IPS-NIHi7 (cell line): ENCODE data around the gene ZFAND6.

ENCODE experiments used
- DNase-seq: peaks from one replicate; pipeline ENCODE4 v3.0.0; 2012; ENCODE audit warnings: mixed read lengths; ENCODE audit errors: extremely low spot score

ZFAND6 gene

DNA sequence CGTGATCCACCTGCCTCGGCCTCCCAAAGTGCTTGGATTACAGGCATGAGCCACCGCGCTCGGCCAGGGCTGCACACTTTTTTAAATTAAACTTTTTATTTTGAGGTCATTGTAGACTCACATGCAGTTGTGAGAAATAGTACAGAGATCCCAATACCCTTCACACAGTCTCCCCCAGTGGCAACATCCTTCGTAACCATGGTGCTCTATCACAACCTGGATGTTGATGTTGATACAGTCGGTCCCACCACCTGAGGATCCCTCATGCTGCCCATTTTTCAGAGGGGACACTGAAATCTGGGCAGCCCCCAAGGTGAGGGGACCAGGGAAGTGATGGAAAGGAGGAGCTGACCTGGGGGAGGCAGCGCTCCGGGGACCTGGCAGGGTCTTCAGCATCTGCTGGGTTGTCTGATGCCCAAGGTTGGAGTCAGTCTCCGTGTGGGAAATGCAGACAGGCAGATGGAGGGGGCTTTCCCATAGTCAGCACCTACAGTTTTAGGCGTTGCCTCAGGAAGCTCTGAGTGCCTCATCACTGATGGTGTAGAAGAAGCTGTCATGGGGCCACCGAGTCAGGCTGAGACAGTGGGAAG lies 110.4 kb downstream of the ZFAND6 start:
- no peak for DNase-seq

DNA sequence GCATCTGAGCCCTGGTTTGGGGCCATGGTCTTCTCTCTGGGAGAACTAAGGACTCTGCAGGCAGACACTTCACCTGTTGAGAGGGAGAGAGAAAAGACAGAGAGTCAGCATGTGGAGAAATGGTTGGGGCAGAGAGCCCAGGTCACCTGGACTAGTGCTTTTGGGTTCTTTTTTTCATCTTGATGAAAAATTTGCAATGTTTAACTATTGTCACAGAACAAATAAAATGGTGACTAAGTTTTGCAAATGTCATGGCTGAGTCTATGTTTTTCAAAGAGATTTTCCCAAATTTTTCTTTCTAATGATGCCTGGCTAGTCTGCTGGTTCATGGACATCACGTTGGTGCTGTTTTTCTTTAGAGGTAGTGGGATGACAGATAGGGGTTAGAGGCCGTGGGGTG lies 111.1 kb downstream of the ZFAND6 start:
- no peak for DNase-seq

DNA sequence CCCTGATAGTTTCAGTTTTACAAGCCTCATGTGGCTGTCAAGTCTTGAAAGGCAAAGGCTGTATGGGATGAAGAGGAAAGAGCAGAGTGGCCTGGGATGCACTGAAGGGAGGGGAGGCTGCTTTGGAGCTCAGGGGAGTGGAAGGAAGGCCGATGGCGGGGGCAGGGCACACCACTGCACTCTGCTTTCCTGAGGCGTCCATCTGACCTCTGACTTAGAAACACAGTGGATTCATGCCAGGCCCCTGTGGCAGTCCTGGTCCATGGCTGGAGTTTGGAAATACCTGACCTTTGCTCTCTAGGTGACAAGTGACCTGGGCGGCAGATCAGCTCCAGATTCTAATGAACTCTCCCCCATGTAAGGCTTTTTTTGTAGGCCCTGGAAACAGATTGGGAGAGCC lies 112.3 kb downstream of the ZFAND6 start:
- no peak for DNase-seq

DNA sequence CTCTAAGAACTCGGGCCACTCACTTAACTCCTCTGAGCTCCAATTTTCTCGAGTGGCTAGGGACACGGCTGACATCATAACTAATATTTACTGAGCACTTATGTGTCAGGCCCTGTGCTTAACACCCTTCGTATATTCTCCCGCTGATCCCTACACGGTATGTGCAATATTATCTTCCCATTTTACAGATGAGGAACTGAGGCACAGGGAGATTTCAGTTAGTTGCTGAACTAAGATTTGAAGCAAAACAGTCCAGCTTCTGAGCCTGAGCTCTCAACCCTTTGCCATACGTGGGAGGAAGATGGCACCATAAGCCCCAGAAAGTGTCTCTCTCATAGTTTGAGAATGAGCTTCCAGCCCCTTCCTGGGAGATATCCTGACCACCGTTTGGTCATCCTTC lies 112.9 kb downstream of the ZFAND6 start:
- DNase-seq: no peak

DNA sequence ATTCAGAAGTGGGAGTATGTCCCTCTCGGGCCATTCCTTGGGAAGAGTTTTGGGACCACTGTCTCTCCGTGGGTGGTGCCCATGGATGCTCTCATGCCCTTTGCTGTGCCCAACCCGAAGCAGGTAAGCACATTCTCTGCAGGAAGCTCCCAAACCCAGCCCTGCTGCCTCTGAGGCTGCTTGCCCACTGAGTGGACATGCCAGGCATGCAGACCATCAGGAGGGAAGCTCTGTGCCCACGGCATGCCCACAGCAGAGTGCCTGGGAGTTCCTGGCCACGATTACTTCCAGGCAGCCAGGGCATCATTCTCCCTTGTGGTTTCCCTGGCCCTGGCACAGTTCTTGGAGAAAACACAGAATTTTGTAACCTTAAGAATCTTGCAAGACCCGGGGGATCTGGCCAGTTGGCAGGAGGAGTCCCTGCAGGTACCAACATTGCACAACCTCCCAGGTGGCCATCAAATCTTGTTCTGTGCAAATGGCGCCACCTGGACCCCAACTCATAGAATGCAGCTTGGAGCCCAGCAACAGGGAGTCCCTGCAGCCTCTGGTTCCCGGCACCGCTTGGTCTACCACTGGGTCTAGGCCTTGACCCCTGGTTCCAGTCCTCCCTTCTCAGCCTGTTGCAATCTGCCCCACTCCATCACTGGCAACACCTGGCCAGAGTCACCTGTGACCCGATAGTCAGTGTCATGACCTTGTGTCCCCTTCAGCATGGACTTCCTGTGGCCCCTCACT lies 113.7 kb downstream of the ZFAND6 start:
- peak; percentile 72 for DNase-seq

DNA sequence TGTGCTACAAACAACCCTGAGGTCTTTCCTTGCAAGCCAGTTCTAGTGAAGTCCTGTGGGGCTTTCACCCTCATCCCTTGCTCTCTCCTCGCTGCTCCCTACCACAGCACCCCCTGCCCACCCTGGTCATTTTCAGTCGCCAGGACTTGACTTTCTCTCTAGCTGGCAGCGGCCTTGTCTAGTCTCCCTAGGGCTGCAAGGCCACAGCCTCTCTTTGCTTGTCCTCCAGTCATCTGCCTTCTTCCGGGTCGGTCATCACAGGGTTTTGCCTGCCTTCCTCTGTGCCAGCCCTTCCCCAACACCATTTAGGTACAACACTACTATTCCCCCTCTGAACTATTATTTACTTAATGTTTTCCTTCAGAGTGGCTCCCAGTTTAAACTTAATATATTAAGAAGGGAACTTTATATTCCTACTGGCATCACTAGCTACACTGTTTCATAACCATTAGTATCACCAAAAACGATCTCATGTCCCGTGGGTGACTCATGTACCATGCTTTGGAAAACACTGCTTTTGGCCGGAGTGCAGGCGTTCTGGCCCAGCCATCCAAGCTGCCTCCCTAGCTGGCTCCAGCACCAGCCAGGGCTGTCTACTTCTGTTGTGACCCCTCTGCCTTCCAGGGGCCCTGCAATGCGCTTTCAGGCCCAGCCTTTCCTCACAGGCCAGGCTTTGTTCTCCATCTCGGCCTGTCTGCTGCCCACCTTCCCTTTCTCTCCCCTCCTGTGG lies 114.7 kb downstream of the ZFAND6 start:
- DNase-seq: no peak

DNA sequence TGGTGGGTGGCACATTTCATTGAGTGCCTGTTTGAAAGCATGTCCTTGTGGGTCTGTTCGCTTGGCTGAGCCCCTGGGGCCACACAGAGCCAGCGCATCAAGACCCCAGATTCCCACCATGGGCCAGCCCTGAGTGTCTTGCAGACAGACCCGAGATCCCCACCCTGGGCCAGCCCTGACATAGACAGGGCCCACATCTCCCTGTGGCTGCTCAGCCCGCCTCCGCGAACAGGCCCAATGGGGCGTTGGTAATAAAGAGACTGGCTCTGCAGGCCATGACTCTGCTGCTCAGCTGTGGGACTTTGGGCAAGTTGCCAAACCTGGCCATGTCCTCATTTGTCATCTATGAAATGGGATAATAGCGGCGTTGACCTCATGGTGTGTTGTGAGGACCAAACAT lies 116.0 kb downstream of the ZFAND6 start:
- DNase-seq: no peak

DNA sequence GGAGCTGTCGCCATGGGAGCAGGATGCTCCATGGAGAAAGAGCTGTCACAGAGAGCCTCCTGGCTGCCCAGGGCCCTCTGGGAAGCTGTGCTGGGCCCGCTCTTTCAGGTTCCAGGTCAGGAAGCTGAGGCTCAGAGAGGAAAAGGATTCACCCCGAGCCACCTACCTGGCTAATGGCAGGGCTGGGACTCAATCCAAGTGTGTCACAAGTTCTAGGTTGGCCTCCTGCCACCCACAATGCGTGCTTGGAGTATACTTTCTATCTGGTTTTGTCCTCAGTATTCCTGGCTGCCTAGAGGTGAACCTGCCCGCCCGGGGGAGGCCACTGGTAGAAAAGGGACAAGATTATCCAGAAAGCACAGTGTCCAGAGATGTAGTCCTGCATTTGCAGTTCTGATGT lies 117.0 kb downstream of the ZFAND6 start:
- DNase-seq: no peak

DNA sequence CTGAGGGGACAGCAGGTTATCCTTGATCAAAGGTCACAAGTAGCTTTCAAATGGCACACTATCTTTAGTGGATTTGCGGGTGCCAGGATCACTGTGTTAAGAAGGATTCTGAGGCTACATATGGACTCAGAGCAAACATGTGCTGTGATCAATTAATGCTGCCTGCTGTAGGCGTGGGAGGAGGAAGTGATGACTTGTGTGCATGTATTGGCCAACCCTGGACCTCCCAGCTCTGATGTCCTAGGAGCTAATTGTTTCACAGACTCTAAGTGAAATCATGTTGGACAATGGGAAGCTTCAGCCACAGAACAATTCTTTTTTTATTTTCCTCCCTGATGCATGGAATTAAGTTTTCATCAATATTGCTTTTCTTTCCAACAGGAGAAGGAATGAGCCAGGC lies 117.7 kb downstream of the ZFAND6 start:
- DNase-seq: no peak

DNA sequence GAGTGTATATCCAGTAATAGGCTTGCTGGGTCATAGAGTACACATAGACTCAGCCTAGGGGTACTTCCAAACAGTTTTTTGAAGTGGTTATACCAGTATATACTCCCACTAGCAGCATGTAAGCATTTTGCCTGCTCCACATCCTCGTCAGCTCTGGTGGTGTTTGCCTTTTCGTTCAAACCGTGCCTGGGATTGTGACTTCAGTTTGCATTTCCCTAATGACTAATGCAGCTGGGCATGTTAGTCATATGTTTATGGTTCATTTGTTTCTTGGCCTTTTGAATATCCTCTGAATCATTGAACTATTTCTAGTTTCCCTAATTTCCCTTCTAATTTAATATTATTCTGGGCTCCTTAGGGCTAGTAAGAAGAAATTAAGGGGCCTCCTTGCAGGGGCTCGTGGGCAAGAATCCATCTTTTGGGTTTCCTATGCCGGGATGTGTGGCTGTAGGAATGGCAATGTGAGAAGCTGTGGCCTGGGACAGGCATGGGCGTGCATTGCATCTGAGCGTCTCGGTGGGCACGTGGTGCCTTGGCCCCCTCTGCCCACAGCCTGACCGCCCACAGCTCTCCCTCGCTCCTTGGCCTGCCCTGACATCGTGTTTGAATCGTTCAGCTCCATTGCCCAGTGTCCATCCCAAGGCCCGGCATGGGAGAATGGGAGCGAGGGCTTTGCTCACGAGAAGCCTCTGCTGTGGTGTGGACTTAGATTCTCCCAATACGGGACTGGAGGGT lies 119.7 kb downstream of the ZFAND6 start:
- DNase-seq: no peak

DNA sequence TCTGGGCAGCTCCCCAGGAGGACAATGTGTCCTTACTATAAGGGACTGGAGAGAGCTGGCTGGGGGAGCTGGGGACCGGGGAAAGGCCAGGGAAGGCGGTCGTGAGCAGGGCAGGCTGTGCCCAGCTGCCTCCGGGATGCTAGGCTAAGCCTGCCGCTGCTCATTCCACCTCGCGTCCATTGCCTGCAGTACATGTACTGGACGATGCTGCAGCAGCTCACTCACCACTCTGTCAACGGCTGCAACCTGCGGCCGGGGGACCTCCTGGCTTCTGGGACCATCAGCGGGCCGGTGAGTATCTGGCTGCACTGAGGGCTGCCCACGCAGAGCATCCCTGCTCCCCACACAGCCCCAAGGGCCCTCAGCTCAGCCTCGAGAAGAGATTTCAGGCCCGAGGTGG lies 120.5 kb downstream of the ZFAND6 start:
- DNase-seq: no peak

DNA sequence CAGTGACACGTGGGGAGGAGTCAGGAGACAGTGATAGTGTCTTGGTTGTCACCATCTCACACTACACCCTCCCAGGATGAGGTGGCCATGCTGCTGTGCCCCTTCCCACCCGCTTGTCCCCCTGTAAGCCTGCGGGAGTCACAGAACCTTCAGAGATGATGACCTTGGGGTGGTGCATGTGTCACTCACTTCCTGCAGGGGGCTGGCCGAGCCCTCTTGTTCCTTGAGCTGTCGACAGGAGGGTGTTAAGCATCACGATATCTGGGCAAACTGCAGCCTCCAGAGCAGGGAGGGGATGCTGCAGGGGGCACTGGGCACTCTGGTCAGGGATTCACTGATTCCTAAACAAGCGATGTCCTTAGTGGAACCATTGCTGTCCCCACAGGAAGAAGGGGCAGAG lies 121.0 kb downstream of the ZFAND6 start:
- DNase-seq: no peak

DNA sequence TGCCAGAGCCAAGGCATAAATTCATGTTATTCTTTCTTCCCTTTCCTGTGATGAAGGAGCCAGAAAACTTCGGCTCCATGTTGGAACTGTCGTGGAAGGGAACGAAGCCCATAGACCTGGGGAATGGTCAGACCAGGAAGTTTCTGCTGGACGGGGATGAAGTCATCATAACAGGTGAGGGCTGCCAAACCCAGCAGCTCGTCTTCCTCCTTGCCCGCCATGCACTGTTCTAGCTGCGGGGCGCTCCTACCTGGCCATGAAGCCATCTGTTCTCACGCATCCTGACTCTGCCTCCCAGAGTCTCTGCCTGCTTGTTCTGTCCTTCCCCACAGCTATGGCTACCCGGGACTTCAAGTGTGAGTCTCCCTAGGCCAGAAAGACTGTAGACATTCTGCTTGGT lies 121.5 kb downstream of the ZFAND6 start:
- DNase-seq: no peak

DNA sequence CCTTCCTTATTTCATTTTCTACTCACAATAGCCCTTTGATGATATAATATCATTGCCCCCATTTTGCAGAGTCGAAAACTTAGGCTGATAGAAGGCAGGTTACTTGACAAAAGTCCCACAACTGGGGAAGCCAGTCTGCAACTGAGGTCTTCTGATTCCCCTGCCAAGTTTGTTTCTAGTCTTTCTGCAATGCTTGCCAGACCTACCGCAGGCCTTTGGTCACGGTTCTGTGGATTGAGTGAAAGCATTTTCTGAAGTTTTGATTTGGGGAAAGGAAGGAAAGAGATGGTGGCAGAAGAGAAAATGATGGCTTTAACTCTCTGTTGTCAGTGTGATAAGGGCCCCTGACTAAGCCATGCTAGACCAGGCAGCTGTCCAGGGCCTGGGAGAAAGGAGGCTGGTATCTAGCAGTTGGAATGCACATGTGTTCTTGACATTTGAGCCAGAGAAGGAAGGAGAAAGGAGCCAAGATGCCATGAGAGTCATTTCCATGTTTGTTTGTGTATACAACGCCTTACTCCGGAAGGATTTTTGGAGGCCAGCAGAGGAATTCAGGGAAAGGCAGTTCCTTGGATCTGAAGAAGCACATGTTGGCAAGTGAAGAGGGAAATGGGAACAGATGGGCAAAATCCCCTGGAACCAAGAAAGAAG lies 123.3 kb downstream of the ZFAND6 start:
- no peak for DNase-seq

DNA sequence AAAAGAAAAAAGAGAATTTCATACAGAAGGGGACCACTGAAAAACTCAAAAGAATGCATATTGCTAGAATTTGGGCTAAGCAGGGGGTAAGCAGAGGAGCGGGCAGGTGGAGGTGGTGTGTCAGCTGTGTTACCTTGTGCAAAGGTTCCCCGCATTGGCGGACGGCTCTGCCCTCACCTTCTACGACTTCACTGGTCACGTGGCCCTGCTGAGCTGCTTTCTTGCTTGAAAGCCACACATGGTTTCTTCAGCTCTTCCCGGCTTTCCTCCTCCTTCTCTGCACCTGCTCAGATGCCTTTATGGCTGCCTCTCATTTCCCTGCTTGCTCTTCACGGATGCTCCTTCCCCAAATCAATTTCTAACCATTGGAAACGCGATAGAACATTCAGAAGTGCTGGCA lies 123.8 kb downstream of the ZFAND6 start:
- DNase-seq: no peak

DNA sequence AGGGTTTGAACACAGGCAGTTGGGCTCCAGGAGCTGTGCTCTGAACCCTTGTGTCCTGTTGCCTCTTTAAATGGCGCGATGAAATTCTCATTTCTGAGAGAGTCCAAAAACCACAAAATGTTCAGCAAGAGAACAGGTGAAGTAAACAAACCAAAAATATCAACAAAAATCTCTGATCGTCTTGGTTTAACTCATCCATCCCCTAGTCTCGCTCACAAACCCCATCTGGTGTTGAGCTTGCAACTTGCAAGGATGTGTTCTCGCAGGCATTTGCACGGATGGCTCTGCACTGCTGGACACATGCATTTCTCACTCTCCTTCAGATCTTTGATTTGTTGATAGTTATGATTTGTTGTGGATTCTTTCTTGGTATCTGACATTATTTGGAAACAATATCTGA lies 124.4 kb downstream of the ZFAND6 start:
- peak; percentile 42 for DNase-seq

DNA sequence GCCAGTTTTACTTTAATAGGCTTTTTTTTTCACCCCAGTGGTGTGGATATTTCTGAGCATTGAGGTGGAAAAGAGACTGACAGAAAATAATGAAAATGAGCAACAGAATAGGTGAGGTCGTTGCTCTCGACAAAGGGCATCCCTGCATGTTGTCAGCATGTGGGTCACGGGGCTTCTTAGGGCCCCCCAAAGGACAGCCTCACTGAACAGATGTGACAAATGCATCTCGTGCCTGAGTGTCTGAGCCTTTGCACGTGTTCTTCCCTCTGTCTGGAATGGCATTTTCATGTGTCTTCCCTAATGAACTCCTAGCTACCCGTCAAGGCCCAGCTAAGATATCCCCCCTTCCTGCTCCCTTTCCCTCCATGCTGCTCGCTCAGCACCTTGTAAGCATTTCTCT lies 125.1 kb downstream of the ZFAND6 start:
- DNase-seq: no peak

DNA sequence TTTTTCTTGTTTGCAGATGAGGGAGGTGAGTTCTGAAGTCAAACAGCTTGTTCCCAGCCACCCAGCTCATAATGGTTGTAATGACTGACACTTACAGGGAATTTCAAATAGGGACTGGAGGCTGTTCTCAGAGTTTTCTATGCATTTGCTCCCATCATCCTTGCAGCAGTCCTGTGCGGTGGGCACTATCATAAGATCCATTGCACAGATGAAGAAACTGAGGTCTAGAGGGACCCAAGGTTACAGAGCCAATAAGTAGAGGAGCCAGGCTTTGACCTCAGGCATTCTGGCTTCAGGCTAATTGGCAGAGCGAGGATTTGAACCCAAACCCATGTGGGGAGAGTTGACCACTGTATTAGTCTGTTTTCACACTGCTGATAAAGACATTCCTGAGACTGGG lies 125.7 kb downstream of the ZFAND6 start:
- DNase-seq: no peak

DNA sequence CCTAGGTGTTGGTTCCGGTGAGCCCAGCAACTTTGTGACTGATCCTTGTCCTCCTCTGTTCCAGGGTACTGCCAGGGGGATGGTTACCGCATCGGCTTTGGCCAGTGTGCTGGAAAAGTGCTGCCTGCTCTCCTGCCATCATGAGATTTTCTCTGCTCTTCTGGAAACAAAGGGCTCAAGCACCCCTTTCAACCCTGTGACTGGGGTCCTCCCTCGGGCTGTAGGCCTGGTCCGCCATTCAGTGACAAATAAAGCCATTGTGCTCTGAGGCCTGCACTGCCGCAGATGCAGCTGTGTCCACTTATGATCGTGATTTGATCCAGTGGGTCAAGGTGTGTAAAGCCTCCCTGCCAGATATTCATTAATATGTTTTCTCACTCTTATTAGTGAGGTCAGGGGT lies 126.6 kb downstream of the ZFAND6 start:
- DNase-seq: no peak

DNA sequence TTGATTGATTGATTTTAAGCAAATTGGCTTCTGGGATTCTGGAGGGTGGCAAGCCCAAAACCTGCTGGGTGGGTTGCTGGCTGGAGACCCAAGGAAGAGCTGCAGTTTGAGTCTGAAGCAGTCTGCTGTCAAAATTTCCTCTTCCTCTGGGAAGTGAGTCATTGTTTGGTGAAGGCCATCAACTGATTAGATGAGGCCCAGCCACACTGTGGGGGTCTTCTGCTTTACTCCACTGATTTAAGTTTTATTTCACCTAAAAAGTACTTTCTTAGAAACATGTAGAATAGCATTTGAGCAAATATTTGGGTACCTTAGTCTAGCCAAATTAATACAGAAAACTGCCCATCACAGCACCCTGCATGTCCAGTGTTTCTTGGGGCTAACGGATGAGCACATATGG lies 127.1 kb downstream of the ZFAND6 start:
- no peak for DNase-seq
